Calu3 (cell line): ENCODE data around the gene APOL2. TPM values are rescaled to one million over a fixed set of nuclear protein-coding genes. Genes with fewer than 3 reads are reported as not detected.
"Not testable (repeated sequence)": the region's sequence is repeated elsewhere in the genome, so short reads cannot be mapped to it uniquely, and the experiment has no call there.

Experiments used
- BruUV-seq: library from RNA; stranded (reverse); fragments of 400-500 nt; replicated peaks from 2 replicates; lab custom pipeline; 2021; lab: Mats Ljungman, UMichigan
- CTCF ChIA-PET: fragments of 300-600 bp; sonication (Branson Sonifier 250); formaldehyde crosslinking; loops from one replicate; lab custom pipeline; 2022; ENCODE audit warnings: antibody characterized with exemption; lab: Charles Lee
- DNase-seq: peaks from one replicate; pipeline ENCODE4 v3.0.0; 2022
- H3K27ac Mint-ChIP-seq: one replicate; pipeline ENCODE4 v1.8.0; 2022; ENCODE audit warnings: mixed read lengths; ENCODE audit not compliant: unreplicated experiment
- H3K27me3 Mint-ChIP-seq: one replicate; pipeline ENCODE4 v1.8.0; 2022; ENCODE audit warnings: mixed read lengths; ENCODE audit not compliant: unreplicated experiment
- H3K36me3 Mint-ChIP-seq: one replicate; pipeline ENCODE4 v1.8.0; 2022; ENCODE audit warnings: mild to moderate bottlenecking, moderate library complexity, mixed read lengths; ENCODE audit not compliant: insufficient read depth, unreplicated experiment
- H3K4me1 Mint-ChIP-seq: one replicate; pipeline ENCODE4 v1.8.0; 2022; ENCODE audit warnings: mild to moderate bottlenecking, low read depth, mixed read lengths; ENCODE audit not compliant: unreplicated experiment
- H3K4me3 Mint-ChIP-seq: one replicate; pipeline ENCODE4 v1.8.0; 2022; ENCODE audit warnings: mild to moderate bottlenecking, low read depth, moderate library complexity, mixed read lengths; ENCODE audit not compliant: unreplicated experiment
- H3K9me3 Mint-ChIP-seq: one replicate; pipeline ENCODE4 v1.8.0; 2022; ENCODE audit warnings: low read depth, mixed read lengths; ENCODE audit not compliant: unreplicated experiment
- intact Hi-C: fragments of 100-400 bp; cut with micrococcal nuclease; formaldehyde crosslinking; loops from one replicate; pipeline ENCODE4 v1.10.0; 2022; ENCODE audit not compliant: unreplicated experiment
- total RNA-seq: library from RNA; stranded (reverse); gene quantifications from 2 replicates; pipeline ENCODE4 v1.2.3, GENCODE V29; 2022
- TF ChIP-seq, protein P1 (sequence below): fragments of 200-600 bp; IDR thresholded peaks from one replicate; pipeline ENCODE4 v1.8.0; 2022; ENCODE audit warnings: antibody characterized with exemption; ENCODE audit not compliant: unreplicated experiment

APOL2 gene
- total RNA-seq, 1 experiment from 2014 or later: 90.1 TPM

DNA sequence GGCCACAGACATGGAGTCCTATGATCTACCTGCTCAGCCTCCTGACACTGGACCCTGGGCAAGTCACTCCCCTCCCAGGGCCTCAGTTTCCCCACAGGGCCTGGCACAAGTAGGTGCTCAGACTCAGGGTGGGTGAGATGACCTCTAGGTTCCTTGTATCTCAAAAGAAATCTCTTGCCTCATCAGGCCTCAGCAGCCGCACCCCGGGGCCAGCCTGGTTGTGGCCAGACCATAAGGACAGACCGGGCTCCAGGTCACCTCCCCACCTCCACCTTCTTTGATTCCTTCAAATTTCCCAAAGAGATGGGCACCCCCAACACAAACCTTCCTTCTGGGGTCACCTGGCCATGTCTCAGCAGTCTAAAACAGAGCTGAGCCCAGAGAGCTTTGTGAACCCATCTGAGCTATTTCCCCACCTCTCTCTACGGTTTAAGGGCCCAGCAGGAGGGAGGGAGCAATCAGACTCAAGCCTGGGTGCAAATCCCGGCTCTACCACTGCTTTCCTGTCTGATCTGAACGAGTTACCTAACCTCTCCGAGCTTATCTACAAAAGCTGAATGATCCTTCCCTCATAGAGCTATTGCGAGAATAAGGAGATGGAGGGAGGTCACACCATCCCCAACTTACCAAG, 35.2 kb downstream of the APOL2 start:
- TF ChIP-seq, protein P1, sequence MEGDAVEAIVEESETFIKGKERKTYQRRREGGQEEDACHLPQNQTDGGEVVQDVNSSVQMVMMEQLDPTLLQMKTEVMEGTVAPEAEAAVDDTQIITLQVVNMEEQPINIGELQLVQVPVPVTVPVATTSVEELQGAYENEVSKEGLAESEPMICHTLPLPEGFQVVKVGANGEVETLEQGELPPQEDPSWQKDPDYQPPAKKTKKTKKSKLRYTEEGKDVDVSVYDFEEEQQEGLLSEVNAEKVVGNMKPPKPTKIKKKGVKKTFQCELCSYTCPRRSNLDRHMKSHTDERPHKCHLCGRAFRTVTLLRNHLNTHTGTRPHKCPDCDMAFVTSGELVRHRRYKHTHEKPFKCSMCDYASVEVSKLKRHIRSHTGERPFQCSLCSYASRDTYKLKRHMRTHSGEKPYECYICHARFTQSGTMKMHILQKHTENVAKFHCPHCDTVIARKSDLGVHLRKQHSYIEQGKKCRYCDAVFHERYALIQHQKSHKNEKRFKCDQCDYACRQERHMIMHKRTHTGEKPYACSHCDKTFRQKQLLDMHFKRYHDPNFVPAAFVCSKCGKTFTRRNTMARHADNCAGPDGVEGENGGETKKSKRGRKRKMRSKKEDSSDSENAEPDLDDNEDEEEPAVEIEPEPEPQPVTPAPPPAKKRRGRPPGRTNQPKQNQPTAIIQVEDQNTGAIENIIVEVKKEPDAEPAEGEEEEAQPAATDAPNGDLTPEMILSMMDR: no peak
- H3K36me3 Mint-ChIP-seq: peaks cover 11% of the 10 kb centered on the region
- no peak overlapping the region for H3K27ac Mint-ChIP-seq
- CTCF ChIA-PET: interaction anchor here (0.6 to 1.6 kb wide), 4 partner anchors 9 to 82 kb away, joined by 3 to 6 read pairs (median 3); partner anchors contain the start of gene APOL2
- H3K4me3 Mint-ChIP-seq: peak overlapping the region; percentile 48
- peaks cover 37% of the 10 kb centered on the region for H3K4me1 Mint-ChIP-seq
- BruUV-seq: no TSS peak
- no peaks in the 10 kb centered on the region for H3K27me3 Mint-ChIP-seq
- intact Hi-C loops: no loop called here
- no peaks in the 10 kb centered on the region for H3K9me3 Mint-ChIP-seq
- no peak for DNase-seq

DNA sequence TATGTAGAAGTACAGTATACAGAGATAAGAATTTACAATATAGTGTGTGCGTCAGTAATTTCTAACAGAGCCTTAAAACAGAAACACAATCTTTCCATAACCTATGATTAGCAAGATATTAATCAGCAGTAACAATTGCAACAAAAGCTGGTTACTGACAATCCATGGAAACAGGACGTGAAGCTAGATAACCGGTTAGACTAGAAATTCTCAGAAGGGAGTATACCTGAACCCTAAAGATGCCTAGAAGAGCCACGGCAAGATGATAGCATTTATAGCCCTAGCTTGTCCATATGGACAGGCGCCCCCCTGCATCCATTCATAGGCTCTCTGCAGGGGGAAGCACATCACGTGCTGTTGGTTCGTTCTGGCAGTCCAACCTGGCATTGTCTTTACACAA, 35.9 kb downstream of the APOL2 start:
- CTCF ChIA-PET: interaction anchor here (0.9 to 1.6 kb wide), 2 partner anchors 9 to 83 kb away, joined by 3 to 6 read pairs; no protein-coding TSS in a partner anchor
- intact Hi-C loops: loop anchor here (2.0 kb wide), 1 partner anchor 17 kb away; no protein-coding TSS in a partner anchor
- BruUV-seq: not testable (repeated sequence)

DNA sequence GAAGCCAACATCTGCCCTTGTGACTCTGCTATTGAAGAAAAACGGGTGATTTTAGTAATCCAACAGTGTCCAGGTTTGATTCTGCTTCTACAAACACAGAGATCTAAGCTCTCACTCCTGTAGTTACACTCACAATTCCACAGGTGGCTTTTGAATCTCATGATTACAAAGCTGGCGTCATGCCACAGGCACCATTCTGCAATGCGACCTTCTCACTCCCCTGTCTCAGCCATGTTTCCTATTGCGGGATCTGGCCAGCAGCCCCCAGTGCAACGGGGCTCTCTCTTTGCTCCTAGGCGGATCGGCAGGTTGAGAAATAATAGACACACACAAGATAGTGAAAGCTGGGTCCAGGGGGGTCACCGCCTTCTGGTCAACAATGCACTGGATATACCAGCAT, 36.4 kb downstream of the APOL2 start:
- peak; percentile 52 for DNase-seq
- not testable (repeated sequence) for H3K9me3 Mint-ChIP-seq, H3K27me3 Mint-ChIP-seq, BruUV-seq
- CTCF ChIA-PET: interaction anchor here (0.8 to 0.9 kb wide), 2 partner anchors 8 to 20 kb away, joined by 3 read pairs; no protein-coding TSS in a partner anchor
- peaks cover 28% of the 10 kb centered on the region for H3K4me1 Mint-ChIP-seq
- intact Hi-C loops: loop anchor here (2.0 kb wide), 1 partner anchor 18 kb away; no protein-coding TSS in a partner anchor
- peak overlapping the region; percentile 21 for H3K27ac Mint-ChIP-seq
- H3K36me3 Mint-ChIP-seq: peaks cover 11% of the 10 kb centered on the region
- peak overlapping the region; percentile 55 for H3K4me3 Mint-ChIP-seq

More for the DNA sequence above, 35.9 kb downstream of the APOL2 start:
- DNase-seq, H3K9me3 Mint-ChIP-seq, H3K27me3 Mint-ChIP-seq: not testable (repeated sequence)
- H3K4me1 Mint-ChIP-seq: peaks cover 30% of the 10 kb centered on the region
- H3K36me3 Mint-ChIP-seq: peaks cover 11% of the 10 kb centered on the region
- H3K27ac Mint-ChIP-seq: peak overlapping the region; percentile 21
- H3K4me3 Mint-ChIP-seq: peak overlapping the region; percentile 55

DNA sequence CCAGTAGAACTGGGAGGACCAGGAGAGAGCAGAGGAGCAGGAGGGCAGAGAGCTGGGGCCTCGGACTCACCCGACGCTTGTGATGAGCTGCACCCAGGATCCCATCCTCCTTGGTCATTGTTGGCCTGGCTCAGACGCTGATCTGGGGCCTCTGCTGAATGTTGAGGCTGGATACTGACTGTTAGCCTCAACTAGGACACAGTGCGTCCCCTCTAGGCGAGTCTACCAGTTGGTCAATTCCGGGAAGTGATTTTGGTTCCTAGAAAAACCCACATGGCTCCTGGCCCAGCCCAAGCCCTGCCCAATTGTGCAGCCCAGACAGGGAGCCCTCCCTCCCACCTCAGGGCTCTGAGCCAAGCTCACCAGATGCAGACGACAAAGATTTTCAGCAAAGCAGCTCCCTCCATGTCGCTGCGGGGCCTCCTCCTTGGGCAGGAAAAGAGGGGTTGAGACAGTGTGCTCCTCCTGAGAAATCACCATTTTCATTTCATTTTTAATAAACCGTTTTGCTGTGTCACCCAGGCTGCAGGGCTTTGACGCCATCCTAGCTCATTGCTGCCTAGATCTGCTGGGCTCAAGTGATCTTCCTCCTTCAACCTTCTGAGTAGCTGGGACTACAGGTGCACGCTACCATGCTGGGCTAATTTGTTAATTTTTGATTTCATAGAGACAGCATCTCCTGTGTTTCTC, 37.6 kb downstream of the APOL2 start, which contains the start of gene APOL4:
Gene APOL4 (minus strand): TSS at position 180 of the 690 bp plus-strand sequence. CDS start 75 bp downstream, at position 105.
- TF ChIP-seq, protein P1: no peak
- intact Hi-C loops: loop anchor here (2.0 kb wide), 1 partner anchor 19 kb away; no protein-coding TSS in a partner anchor
- DNase-seq: no peak
- H3K36me3 Mint-ChIP-seq: peaks cover 11% of the 10 kb centered on the region
- CTCF ChIA-PET: interaction anchor here (0.8 to 1.3 kb wide), 3 partner anchors 21 to 53 kb away, joined by 3 to 4 read pairs (median 3); partner anchors contain the start of gene APOL1
- no peak within 1 kb of the TSS for H3K4me3 Mint-ChIP-seq
- no TSS peak for BruUV-seq
- no peaks in the 10 kb centered on the region for H3K27me3 Mint-ChIP-seq
- peaks cover 28% of the 10 kb centered on the region for H3K4me1 Mint-ChIP-seq
- H3K27ac Mint-ChIP-seq: no peak within 1 kb of the TSS
- H3K9me3 Mint-ChIP-seq: no peaks in the 10 kb centered on the region

DNA sequence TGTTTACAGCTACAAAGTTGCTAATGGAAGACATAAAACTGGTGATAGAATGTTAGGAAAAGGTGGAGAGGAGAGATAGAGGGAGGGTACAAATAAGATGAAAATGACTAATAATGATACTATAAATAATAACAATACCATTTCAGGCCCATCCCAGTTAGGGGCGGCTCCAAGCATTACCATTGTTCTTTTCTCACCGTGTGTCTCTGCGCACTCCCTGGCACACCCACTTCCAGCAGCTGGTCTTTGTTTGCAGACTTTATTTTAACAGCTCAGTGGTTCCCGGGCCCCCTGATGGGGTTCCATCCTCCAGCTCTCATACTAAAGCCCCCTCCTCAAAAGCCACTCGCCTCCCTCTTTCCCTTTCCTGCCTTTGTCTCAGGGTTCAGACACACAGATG, 38.3 kb downstream of the APOL2 start:
- intact Hi-C loops, H3K27me3 Mint-ChIP-seq, BruUV-seq, H3K4me3 Mint-ChIP-seq, DNase-seq, H3K9me3 Mint-ChIP-seq, H3K27ac Mint-ChIP-seq: not testable (repeated sequence)
- CTCF ChIA-PET: interaction anchor here (1.3 kb wide), 1 partner anchor 54 kb away, joined by 4 read pairs; no protein-coding TSS in a partner anchor
- Mint-ChIP-seq H3K36me3 (peaks cover 11% of the 10 kb centered on the region), H3K4me1 (peaks cover 28% of the 10 kb centered on the region)
